GM23338 (cell line): ENCODE measurements around the gene OR10H2.

Experiments
- CREB1 ChIP-seq: fragments of 250-450 bp; sonication (Bioruptor Pico); IDR thresholded peaks from 2 replicates; pipeline ENCODE4 v1.5.0; 2020; ENCODE audit warnings: low read depth, mild to moderate bottlenecking, moderate library complexity
- EZH2 ChIP-seq: fragments of 200-600 bp; sonication (generic); IDR thresholded peaks from one replicate; pipeline ENCODE4 v1.8.0; 2017; ENCODE audit warnings: antibody characterized with exemption, mild to moderate bottlenecking, low read depth; ENCODE audit not compliant: unreplicated experiment
- EZH2phosphoT487 ChIP-seq: fragments of 200-600 bp; sonication (generic); IDR thresholded peaks from one replicate; pipeline ENCODE4 v1.8.1; 2018; ENCODE audit warnings: antibody characterized with exemption; ENCODE audit not compliant: unreplicated experiment
- JUNB ChIP-seq: IDR thresholded peaks from one replicate; pipeline ENCODE4 v1.6.1; 2016; ENCODE audit warnings: antibody characterized with exemption; ENCODE audit not compliant: unreplicated experiment
- NANOG ChIP-seq: IDR thresholded peaks from 2 replicates; pipeline ENCODE4 v1.6.1; 2016; ENCODE audit warnings: antibody characterized with exemption, borderline replicate concordance
- POLR2AphosphoS5 ChIP-seq: IDR thresholded peaks from 2 replicates; pipeline ENCODE4 v1.6.1; 2016; ENCODE audit warnings: antibody characterized with exemption, low read depth
- STAT1 ChIP-seq: IDR thresholded peaks from one replicate; pipeline ENCODE4 v1.6.1; 2016; ENCODE audit warnings: antibody characterized with exemption; ENCODE audit not compliant: unreplicated experiment
- ZNF331 ChIP-seq: fragments of 250-450 bp; sonication (Bioruptor Pico); IDR thresholded peaks from 2 replicates; pipeline ENCODE4 v1.5.0; 2020; ENCODE audit warnings: low read depth, mild to moderate bottlenecking, moderate library complexity
- TF ChIP-seq, protein P1 (sequence below), 2 experiments: fragments of 200-600 bp in 1 of 2; sonication (generic) in 1 of 2; conservative IDR thresholded peaks; 2 replicates each; pipeline versions ENCODE4 v1.5.1 to v1.6.1; 2016 to 2017; ENCODE audit warnings: antibody characterized with exemption in 2 of 2, low read depth in 2 of 2, mild to moderate bottlenecking in 2 of 2, moderate library complexity in 1 of 2
- TF ChIP-seq, protein P2 (sequence below): IDR thresholded peaks from one replicate; pipeline ENCODE4 v1.6.1; 2018; ENCODE audit warnings: antibody characterized with exemption; ENCODE audit not compliant: unreplicated experiment
- TF ChIP-seq, protein P3 (sequence below): IDR thresholded peaks from 2 replicates; pipeline ENCODE4 v1.6.1; 2016; ENCODE audit warnings: antibody characterized with exemption

DNA sequence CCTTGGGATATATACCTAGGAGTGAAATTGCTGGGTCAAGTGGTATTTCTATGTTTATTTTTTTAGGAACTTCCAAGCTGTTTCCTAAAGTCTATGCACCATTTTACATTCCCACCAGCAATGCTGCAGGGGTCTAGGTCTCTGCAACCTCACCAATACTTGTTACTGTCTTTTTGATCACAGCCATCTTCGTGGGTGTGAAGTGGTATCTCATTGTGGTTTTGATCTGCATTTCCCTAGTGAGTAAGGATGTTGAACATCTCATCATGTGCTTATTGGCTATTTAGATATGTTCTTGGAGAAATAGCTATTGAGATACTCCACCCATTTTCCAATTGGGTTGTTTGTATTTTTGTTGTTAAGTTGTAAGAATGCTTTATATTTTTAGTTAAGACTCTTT is 2.7 kb downstream of the OR10H2 start:
- TF ChIP-seq, protein P1, sequence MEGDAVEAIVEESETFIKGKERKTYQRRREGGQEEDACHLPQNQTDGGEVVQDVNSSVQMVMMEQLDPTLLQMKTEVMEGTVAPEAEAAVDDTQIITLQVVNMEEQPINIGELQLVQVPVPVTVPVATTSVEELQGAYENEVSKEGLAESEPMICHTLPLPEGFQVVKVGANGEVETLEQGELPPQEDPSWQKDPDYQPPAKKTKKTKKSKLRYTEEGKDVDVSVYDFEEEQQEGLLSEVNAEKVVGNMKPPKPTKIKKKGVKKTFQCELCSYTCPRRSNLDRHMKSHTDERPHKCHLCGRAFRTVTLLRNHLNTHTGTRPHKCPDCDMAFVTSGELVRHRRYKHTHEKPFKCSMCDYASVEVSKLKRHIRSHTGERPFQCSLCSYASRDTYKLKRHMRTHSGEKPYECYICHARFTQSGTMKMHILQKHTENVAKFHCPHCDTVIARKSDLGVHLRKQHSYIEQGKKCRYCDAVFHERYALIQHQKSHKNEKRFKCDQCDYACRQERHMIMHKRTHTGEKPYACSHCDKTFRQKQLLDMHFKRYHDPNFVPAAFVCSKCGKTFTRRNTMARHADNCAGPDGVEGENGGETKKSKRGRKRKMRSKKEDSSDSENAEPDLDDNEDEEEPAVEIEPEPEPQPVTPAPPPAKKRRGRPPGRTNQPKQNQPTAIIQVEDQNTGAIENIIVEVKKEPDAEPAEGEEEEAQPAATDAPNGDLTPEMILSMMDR (conservative IDR thresholded peaks at IDR 0.05; ENCODE audit: low read depth in 2 of 2): no peak
- TF ChIP-seq STAT1: no peak
- TF ChIP-seq EZH2: no peak
- no peak for TF ChIP-seq POLR2AphosphoS5
- TF ChIP-seq EZH2phosphoT487: no peak
- TF ChIP-seq, protein P2, sequence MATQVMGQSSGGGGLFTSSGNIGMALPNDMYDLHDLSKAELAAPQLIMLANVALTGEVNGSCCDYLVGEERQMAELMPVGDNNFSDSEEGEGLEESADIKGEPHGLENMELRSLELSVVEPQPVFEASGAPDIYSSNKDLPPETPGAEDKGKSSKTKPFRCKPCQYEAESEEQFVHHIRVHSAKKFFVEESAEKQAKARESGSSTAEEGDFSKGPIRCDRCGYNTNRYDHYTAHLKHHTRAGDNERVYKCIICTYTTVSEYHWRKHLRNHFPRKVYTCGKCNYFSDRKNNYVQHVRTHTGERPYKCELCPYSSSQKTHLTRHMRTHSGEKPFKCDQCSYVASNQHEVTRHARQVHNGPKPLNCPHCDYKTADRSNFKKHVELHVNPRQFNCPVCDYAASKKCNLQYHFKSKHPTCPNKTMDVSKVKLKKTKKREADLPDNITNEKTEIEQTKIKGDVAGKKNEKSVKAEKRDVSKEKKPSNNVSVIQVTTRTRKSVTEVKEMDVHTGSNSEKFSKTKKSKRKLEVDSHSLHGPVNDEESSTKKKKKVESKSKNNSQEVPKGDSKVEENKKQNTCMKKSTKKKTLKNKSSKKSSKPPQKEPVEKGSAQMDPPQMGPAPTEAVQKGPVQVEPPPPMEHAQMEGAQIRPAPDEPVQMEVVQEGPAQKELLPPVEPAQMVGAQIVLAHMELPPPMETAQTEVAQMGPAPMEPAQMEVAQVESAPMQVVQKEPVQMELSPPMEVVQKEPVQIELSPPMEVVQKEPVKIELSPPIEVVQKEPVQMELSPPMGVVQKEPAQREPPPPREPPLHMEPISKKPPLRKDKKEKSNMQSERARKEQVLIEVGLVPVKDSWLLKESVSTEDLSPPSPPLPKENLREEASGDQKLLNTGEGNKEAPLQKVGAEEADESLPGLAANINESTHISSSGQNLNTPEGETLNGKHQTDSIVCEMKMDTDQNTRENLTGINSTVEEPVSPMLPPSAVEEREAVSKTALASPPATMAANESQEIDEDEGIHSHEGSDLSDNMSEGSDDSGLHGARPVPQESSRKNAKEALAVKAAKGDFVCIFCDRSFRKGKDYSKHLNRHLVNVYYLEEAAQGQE: no peak
- no peak for TF ChIP-seq CREB1
- TF ChIP-seq, protein P3, sequence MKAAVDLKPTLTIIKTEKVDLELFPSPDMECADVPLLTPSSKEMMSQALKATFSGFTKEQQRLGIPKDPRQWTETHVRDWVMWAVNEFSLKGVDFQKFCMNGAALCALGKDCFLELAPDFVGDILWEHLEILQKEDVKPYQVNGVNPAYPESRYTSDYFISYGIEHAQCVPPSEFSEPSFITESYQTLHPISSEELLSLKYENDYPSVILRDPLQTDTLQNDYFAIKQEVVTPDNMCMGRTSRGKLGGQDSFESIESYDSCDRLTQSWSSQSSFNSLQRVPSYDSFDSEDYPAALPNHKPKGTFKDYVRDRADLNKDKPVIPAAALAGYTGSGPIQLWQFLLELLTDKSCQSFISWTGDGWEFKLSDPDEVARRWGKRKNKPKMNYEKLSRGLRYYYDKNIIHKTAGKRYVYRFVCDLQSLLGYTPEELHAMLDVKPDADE: no peak
- TF ChIP-seq NANOG: no peak
- no peak for TF ChIP-seq ZNF331 (CRISPR knock-in tag)
- no peak for TF ChIP-seq JUNB
